ENCODE results near the gene RBFOX1. TPM values are rescaled to one million over a fixed set of nuclear protein-coding genes. Genes with fewer than 3 reads are reported as not detected.

Gene RBFOX1
- total RNA-seq, 1 donor from 2014 or later = 0.55 TPM

GRCh38 chr16:7680296-7680695, 347.7 kb downstream of the RBFOX1 start:
- no peak for DNase-seq (ENCODE audit: low spot score)

- DNase-seq (ENCODE audit: low spot score) = no peak
Measured at GRCh38 chr16:7688811-7689210, 356.2 kb downstream of the RBFOX1 start.

- DNase-seq (ENCODE audit: low spot score) = no peak
Measured at GRCh38 chr16:7689234-7689633, 356.6 kb downstream of the RBFOX1 start.

GRCh38 chr16:7691533-7691932, 358.9 kb downstream of the RBFOX1 start:
- no peak for DNase-seq (ENCODE audit: low spot score)

GRCh38 chr16:7703672-7704071, 371.0 kb downstream of the RBFOX1 start:
- no peak for DNase-seq (ENCODE audit: low spot score)

- DNase-seq (ENCODE audit: low spot score) = no peak
Measured at GRCh38 chr16:7705885-7706284, 373.2 kb downstream of the RBFOX1 start.

GRCh38 chr16:7709186-7709585, 376.5 kb downstream of the RBFOX1 start:
- DNase-seq (ENCODE audit: low spot score) = no peak

- DNase-seq (ENCODE audit: low spot score) = no peak
Measured at GRCh38 chr16:7713244-7713643, 380.6 kb downstream of the RBFOX1 start.

GRCh38 chr16:7714775-7715174, 382.1 kb downstream of the RBFOX1 start:
- DNase-seq (ENCODE audit: low spot score) = no peak

GRCh38 chr16:7716660-7717550, 384.3 kb downstream of the RBFOX1 start:
- DNase-seq (ENCODE audit: low spot score) = no peak

- DNase-seq (ENCODE audit: low spot score) = peak; percentile 36
Measured at GRCh38 chr16:7722761-7723160, 390.1 kb downstream of the RBFOX1 start.

GRCh38 chr16:7731141-7731540, 398.5 kb downstream of the RBFOX1 start:
- no peak for DNase-seq (ENCODE audit: low spot score)

GRCh38 chr16:7736138-7736665, 403.6 kb downstream of the RBFOX1 start:
- DNase-seq (ENCODE audit: low spot score) = no peak

GRCh38 chr16:7742626-7743025, 410.0 kb downstream of the RBFOX1 start:
- DNase-seq (ENCODE audit: low spot score) = no peak

GRCh38 chr16:7744546-7745264, 412.1 kb downstream of the RBFOX1 start:
- DNase-seq (ENCODE audit: low spot score) = no peak

GRCh38 chr16:7745276-7745675, 412.6 kb downstream of the RBFOX1 start:
- DNase-seq (ENCODE audit: low spot score) = no peak

- no peak for DNase-seq (ENCODE audit: low spot score)
Measured at GRCh38 chr16:7746941-7747340, 414.3 kb downstream of the RBFOX1 start.

GRCh38 chr16:7748522-7748921, 415.9 kb downstream of the RBFOX1 start:
- DNase-seq (ENCODE audit: low spot score) = no peak

- DNase-seq (ENCODE audit: low spot score) = peak; percentile 51
Measured at GRCh38 chr16:7755347-7755882, 422.8 kb downstream of the RBFOX1 start.
